GM12875 (cell line): Measurements from ENCODE around the gene METTL5.
"Not testable (repeated sequence)": the region's sequence is repeated elsewhere in the genome, so short reads cannot be mapped to it uniquely, and the experiment has no call there.

Experiments used
- H3K4me3 ChIP-seq: one replicate; pipeline ENCODE4 v1.5.1; 2011; ENCODE audit warnings: low read depth, low read length, control low read depth
- CTCF ChIP-seq: IDR thresholded peaks from 2 replicates; pipeline ENCODE4 v1.5.1; 2011; ENCODE audit warnings: low read depth, mild to moderate bottlenecking, control low read depth, inconsistent platforms, low read length, moderate library complexity, borderline replicate concordance; ENCODE audit not compliant: insufficient read depth

The METTL5 gene

GRCh38 chr2:169823996-169824372, 721 bp downstream of the METTL5 start:
- peak overlapping the region; percentile 62 for H3K4me3 ChIP-seq
- no peak for TF ChIP-seq CTCF

GRCh38 chr2:169822785-169823392, 1.8 kb downstream of the METTL5 start:
- TF ChIP-seq CTCF: no peak
- H3K4me3 ChIP-seq: no peak overlapping the region

GRCh38 chr2:169822036-169822435, 2.7 kb downstream of the METTL5 start:
- TF ChIP-seq CTCF: no peak
- no peak overlapping the region for H3K4me3 ChIP-seq

- not testable (repeated sequence) for H3K4me3 ChIP-seq
These were observed 4.6 kb downstream of the METTL5 start for GRCh38 chr2:169820101-169820500.

GRCh38 chr2:169819106-169819505, 5.6 kb downstream of the METTL5 start:
- TF ChIP-seq CTCF: no peak
- H3K4me3 ChIP-seq: no peak overlapping the region

GRCh38 chr2:169818241-169818640, 6.5 kb downstream of the METTL5 start:
- no peak for TF ChIP-seq CTCF

GRCh38 chr2:169817369-169817768, 7.3 kb downstream of the METTL5 start:
- not testable (repeated sequence) for H3K4me3 ChIP-seq

More at GRCh38 chr2:169818241-169818640, 6.5 kb downstream of the METTL5 start:
- no peak overlapping the region for H3K4me3 ChIP-seq

GRCh38 chr2:169816961-169817360, 7.7 kb downstream of the METTL5 start:
- not testable (repeated sequence) for H3K4me3 ChIP-seq

GRCh38 chr2:169815849-169816248, 8.9 kb downstream of the METTL5 start:
- H3K4me3 ChIP-seq: no peak overlapping the region
- no peak for TF ChIP-seq CTCF
